ENCODE measurements around the gene SOX6. TPM values are rescaled to one million over a fixed set of nuclear protein-coding genes. Genes with fewer than 3 reads are reported as not detected.

Gene SOX6
- total RNA-seq, 1 donor from 2014 or later, result 16.9 TPM

DNA sequence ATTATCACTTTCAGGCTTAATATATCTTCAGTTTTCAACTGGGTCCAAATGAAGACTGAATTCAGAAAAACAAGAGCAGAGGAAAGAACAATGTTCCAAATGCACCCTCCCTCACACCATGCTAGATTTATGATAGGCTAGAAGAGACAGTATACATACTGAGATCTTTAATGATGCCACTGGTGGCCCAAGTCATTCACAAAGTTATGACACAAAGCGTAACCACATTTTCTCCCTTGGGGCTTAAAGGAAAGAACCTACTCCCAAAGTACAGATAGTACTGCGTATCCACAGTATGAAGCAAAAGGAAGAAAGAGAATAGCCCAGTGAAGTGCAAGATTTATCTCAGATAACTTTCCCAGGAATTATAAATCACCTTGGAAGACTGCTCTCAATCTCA is 10.9 kb upstream of the SOX6 start:
- intact Hi-C loops (cut with micrococcal nuclease), result no loop called here
- DNase-seq (no peak), ATAC-seq (no peak)

DNA sequence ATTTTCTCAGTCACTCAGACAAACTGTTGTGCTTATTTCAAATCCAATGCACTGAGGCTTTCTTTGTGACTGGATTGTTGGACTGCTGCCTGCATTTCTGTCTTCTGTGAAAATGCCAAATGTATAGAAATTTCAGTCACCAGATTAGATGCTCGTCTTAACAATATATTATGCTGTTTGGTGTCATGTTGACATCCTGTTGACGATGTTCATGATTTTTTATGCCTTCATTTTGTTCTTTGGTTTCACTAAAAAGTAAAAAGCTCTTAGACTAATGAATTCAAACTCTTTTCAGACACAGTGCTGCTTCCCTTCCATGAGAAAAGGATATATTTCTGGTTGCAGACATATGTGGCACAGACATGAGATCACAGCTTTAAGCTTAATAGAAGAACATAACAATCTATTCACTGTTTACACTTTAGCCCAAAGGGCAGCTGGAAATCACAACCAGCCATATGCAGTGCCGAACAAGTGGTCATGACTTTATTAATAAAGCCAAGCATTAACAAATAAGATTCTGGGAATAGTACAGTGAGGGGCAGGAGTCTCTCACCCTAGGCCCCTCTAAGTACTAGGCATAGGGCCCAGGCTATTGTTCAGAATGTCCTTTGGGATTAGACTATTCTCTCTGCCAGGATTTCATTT is 9.4 kb upstream of the SOX6 start:
- ATAC-seq (peak; percentile 54), DNase-seq (no peak)
- intact Hi-C loops (cut with micrococcal nuclease), result no loop called here

DNA sequence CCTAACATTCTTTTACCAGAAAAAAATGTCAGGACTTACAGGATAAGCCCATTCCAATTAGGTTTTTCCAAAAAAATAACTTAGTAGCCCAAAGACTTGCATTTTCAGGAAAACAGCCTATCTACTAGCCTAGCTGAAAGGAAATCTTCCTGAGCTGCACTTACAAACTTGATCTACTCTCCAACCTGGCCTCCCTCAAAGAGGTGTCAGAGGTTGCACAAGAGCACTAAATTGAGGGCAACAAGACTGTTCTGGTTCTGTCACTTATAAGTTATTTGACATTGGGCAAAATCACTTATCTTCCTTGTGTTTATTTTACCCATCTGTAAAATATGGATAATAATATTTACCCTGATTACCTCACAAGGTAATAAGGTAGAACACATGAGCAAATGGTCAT is 7.9 kb upstream of the SOX6 start:
- no peak for ATAC-seq
- no peak for DNase-seq
- intact Hi-C loops (cut with micrococcal nuclease), result no loop called here

DNA sequence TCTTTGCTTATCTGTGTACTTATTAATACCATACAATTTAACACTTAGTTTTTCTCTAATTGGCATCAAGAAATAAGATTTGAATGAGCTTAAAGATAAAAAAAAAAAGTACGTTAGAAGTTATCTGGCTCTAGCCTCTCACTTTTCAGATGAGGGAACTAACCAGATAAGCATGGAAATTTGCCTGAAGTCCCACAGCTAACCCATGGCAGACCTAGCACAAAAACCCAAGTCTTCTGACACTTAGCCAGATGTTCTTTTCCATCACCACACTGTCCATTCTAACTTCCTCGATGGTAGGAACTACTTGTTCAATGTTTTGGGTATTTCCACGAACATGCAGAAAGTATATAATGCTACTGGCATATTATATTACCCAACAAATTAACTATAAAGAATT is 7.4 kb upstream of the SOX6 start:
- ATAC-seq, result peak; percentile 28
- intact Hi-C loops (cut with micrococcal nuclease), result no loop called here

DNA sequence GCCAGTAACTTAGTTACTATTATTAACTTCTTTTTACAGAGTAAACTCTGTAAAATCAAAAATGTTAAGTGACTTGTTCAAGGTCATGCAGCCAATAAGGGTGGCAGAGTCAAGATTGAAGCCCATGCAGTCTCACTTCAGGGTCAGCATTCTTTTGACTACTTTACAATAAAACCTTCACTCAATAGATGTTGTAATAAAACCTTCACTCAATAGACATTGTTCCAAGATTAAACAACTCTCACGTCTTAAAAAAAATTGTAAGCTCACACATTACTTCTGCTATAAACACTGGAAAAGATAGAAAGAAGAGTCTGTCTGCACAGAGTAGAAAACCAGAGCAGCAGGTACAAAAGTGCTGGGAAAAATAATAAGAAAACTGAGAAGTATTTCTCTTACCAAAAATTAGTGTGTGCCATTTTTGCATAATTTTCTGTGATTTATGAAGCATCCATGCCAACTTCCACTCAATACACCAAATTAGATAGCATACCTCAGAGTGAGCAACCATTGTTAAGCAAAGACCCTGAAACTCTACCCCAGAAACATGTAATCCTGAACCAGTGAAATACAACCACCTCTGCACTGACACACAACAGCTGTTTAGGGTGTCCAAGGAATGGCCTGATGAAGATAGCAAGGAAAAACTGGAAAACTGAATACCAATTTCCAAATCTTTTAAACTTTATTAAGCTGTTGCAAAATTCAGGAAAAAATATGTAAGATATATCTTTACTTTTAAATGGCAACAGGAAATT is 4.9 kb upstream of the SOX6 start:
- DNase-seq (no peak), ATAC-seq (no peak)
- intact Hi-C loops (cut with micrococcal nuclease), result no loop called here

More for the DNA sequence above, 7.4 kb upstream of the SOX6 start:
- DNase-seq, result no peak

DNA sequence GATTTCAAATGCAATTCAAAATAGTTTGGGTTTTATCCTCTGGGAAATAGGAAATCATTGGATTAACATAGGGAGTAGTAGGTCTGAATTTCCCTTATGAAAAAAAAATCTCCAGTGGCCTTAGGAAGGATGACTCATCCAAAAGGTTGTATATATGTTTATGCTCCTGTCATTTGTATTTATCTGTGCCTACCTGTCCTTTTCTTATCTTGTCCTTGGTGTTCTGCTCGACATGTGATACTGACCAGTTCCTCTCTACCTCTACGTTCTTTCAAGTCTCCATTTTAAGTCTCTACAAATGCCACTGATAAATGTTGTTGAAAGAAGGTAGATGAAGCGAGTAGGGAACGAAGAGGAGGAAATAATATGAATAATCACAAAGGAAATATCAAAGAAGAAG is 3.0 kb upstream of the SOX6 start:
- intact Hi-C loops (cut with micrococcal nuclease), result no loop called here
- no peak for DNase-seq
- ATAC-seq, result no peak

DNA sequence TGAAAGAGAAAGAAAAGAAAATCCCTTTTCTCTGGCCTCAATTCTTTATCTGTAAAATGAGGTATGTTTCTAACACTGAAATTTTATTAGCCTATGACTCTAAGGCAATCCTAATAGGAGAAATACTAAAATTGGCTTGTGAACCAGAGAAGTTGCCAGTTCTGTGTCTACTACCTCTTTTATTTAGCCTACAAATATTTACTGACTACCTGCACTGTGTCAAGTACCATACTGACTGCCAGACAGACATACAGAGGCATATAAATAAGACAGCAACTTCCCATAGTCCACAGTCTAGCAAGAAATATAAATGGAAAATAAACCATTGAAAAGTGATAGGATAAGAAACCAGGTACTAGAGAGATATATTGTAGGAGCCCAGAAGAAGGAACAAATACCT is 2.4 kb upstream of the SOX6 start:
- intact Hi-C loops (cut with micrococcal nuclease), result no loop called here
- no peak for ATAC-seq
- DNase-seq, result no peak

DNA sequence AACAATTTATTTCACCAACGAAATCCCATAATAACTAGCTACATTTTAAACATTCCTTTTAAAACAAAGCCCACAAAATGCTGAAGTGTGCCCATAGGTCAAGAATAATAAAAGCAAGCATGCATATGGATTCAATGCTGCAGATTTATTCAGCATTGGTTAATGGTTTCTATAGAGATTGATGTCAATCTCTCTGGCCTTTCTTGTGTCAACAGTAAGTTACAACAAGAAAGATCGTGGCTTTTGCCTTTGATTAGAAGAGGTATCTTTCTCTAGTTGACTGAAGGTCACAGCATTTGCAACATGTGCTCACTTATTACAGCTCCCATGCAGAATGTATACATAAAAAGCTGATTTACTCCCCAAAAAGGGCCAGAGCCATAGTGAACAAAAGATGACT is 1.4 kb upstream of the SOX6 start:
- DNase-seq (no peak), ATAC-seq (no peak)
- intact Hi-C loops (cut with micrococcal nuclease), result no loop called here

DNA sequence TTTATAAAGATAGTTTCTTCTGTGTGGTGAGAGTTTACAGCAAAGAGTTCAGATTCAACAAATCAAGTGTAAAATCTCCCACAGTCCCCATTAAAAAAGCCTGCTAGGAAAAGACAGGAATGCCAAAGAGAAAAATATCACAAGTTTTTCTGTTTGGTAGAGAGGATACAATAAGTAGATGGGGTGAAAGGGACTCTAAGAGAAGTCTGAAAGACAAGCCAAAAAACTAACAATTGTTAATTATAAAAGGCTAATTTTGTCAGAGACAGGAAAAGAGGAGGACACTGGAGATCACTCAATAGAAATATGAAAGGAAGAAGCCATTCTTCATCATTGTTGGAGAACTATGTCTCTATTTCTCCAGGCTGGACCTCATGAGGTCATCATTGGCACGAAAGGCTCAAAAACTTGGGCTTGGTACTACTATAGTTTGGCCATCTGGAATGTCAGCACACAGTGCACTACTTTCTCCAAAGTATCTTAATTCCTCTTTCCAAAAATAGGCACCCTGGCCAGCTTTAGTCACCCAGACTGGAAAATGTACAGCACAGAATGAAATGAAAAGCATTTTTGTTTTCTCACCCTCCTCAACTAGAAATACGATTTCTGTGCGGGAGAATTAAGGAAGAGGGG is 531 bp upstream of the SOX6 start:
- DNase-seq (peak; percentile 27), ATAC-seq (peak; percentile 93)
- intact Hi-C loops (cut with micrococcal nuclease), result no loop called here

DNA sequence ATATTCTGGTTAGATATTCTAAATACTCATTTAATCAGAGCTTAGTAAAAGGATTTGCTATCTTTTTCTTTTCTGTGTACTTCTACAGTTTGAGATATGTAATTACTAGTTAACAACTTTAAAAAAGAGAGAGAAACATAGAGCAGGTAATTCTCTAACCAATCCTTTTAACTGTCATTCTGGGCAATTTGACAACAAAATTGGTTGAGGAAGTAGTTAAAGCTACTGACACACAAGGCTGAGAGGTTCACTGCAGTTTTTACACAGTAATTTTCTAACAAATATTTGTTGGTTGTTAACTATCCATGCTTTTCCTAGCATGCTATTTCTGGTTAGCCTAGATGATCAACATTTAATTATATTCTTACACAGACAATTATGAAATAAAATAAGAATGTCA is 3.6 kb downstream of the SOX6 start:
- DNase-seq (no peak), ATAC-seq (no peak)
- intact Hi-C loops (cut with micrococcal nuclease), result no loop called here

DNA sequence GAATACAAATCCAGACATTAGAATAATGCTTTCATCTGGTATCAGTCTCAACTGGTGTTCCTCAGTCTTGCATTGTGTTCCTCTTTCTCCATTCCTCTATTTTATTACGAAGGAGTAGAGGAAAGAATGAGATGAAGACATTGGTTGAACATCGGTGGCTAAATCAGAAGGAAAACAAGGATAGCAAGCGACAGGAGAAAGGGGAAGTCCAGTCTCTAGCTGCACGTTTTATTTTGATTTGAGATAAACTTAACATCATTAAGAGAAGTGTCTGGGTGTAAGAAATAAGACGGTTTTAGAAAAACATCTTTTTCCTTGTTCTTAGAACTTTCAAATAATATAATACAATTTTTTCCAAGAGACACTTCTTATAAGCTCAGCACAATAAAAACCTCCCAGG is 6.2 kb downstream of the SOX6 start:
- ATAC-seq, result no peak
- intact Hi-C loops (cut with micrococcal nuclease), result no loop called here
- no peak for DNase-seq

DNA sequence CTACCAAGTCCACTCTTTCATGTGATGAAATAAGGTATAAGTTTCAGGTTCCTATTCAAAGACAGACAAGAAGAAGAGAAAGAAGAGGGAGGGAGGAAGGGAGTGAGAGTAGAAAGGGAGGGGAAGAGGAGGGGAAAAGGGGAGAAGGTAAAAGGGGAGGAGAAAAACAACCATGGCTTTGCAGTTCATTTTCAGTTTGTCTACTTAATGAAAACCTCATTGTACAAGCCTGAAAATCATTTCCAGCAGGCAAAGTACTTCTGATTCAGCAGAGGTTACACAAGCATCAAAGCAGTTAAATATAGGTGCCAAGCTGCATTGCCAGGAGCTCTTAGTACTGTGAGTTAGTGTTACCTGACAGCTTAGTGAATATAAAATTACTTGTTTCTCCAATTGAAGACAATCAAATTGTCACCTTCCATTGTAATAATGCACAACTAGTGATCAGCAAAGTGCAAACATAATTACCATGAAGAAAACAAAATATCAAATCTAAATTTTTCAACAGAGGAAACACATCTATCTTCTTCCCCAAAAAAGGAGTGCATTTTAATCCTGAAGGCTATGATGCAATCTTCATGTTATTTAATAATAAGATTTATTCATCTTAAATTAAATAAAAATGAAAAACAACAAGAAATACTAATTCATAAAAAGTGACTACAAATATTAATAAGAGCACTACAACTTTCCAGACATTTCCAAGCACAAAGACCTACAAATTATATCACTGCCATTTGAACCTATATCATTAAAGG is 8.2 kb downstream of the SOX6 start:
- intact Hi-C loops (cut with micrococcal nuclease), result no loop called here
- ATAC-seq (peak; percentile 92), DNase-seq (no peak)

DNA sequence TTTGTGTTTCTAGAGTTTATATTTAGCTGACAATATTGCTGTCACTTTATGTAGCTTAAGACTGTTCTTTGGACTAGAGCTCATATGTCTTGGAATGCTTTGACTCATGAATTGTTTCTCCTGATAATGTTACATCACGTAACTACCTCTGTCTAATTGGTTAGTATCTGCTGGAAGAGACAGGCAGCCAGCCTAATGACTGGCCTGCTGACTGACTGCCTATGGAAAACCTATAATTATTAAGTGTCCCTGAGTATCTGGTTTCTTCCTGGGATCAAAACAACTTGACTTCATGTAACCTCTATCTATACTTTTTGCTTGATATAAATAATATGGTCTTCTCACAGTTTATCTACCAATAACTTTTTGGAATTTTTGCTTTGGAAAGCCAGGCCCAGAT is 9.4 kb downstream of the SOX6 start:
- peak; percentile 29 for ATAC-seq
- DNase-seq, result no peak
- intact Hi-C loops (cut with micrococcal nuclease), result no loop called here

DNA sequence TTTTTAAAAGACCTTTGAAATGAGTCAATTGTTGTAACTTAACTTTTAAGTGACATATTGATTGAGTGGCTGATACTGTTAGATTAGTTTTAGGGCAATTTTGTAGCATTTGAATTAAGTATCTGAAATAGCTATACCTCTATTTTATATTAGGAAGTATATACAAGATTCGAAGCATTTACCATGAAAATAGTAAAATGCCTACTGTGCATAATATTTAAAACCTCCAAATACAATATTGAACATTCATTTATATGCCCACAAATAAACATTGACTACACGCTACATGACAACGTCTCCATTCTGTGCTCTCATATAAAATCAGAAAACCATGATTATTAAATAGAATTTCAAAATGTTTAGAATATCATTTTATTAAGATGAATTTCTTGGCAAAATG is 14.5 kb downstream of the SOX6 start:
- intact Hi-C loops (cut with micrococcal nuclease), result no loop called here
- no peak for ATAC-seq
- no peak for DNase-seq

DNA sequence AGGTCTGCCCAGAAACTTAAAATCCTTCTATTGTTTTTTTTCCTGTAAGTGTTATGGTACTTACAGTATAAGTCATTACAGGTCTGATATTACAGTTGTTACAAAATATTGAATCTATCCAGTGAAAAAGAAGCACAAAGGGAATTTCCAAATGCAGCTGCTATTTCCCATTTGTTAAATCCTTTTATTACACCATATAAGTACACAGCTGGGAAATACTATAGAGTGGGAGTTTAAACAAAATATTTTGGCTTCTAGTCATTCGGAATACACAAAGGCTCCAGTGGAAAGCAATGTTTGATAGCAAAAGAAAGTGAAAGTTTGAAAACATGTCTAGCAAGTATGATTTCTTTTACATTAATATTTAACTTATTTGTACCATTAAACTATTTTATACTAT is 18.0 kb downstream of the SOX6 start:
- no peak for ATAC-seq
- intact Hi-C loops (cut with micrococcal nuclease), result no loop called here
- DNase-seq, result no peak

DNA sequence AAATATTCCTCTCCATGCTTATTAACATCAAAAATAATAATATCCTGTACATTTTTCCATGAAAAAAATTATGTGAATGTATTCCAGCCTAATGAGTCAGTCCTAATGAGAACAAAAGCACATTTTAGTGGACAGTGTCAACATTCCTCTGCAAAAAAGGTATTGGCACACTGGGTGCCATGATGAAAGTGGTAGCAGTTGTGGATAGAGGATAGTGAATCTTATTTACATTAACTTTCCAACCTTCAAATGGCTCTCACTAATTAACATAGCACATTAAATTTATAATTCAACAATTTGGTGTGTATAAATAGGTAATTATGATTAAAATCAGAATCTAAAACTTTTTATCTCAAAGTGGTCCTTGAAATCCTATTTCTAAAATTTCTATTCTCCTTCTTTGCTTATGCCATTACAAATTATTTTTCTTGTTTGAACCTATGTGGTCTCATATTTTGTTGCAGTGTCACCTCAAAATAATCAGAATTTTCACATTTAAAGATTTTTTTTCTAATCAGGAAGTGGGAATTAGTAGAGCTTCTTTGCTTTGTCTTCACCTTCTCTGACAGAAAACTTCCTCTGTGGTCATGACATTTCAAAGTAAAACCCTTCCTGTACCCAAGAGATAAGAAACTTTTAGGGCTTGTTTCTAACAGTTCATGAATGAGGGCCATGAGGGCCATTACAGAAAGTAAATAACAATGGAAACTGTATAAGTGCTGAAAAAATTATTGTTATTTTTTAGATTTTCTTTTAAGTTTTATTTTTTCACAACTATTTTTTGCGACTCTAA is 18.7 kb downstream of the SOX6 start:
- DNase-seq (no peak), ATAC-seq (no peak)
- intact Hi-C loops (cut with micrococcal nuclease), result no loop called here

DNA sequence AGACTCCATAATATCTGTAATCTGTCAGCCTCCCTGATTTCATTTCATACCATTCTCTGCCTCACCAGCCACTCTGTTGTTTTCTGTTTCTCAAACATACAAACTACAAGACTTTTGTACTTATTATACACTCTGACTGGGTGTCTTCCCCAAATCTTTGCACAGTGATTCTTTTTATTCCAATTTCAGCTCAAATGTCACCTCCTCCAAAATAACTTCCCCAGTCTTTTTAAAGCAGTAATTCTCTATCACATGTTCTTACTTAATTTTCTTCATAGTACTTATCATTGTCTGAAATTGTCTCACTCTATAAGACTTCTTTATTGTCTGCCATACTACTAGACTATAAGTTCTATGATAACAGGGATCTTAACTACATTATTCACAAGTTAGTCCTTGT is 19.6 kb downstream of the SOX6 start:
- ATAC-seq (no peak), DNase-seq (no peak)
- intact Hi-C loops (cut with micrococcal nuclease), result no loop called here

DNA sequence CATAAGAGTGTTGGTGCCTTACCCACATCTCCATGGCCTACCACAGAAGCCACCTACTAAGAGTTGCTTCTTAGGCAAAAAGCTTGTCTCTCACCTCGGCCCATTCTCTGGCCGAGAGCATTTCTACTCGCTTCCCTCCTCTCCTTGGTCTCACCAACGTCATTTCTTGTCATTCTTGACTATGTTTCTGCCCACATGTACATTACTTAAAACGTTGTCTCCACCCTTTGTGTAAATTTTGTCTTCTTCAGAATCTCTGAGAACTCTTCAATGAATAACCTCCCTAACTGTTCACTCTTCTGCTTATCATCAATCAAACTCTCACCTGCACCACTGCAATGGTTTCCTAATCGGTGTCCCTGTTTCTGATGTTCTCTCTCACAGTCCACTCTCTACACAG is 20.1 kb downstream of the SOX6 start:
- ATAC-seq, result no peak
- DNase-seq, result no peak
- intact Hi-C loops (cut with micrococcal nuclease), result no loop called here

DNA sequence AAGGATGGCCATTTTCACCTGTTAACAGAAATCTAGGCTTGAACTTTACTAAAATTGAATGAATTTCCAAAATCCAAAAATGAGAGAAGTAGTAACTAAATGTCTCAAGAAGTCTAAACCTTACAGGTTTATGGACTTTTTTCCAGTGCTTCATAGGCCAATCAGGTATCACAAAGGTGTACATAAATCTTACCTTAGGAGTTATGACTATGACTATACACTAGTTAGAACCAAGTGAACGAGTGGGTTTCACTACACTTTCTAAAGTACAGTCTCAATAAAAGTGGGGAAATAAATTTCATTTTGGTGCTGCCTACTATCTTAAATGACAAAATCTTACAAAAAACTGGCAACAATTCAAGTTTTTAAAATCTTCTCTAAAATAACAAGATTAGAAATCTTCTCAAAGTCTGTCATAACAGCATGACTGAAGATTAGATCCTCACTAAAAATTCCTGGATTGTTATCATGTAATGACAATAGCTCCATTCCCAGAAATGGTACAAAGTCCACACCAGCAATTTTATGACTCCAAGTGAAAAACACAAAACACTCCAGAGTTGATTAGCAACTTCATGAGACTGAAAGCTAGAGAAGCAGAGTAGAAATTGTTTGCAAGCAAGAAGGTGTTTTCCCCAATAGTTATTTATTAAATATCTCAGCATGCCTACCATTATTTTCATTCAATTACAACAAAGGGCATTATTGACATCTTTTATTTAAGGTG is 20.9 kb downstream of the SOX6 start:
- intact Hi-C loops (cut with micrococcal nuclease), result no loop called here
- no peak for DNase-seq

More for the DNA sequence above, 20.9 kb downstream of the SOX6 start:
- no peak for ATAC-seq
